NOMO-1 (cell line): ENCODE measurements around the gene TNFSF10.
"Not testable (repeated sequence)": the region's sequence is repeated elsewhere in the genome, so short reads cannot be mapped to it uniquely, and the experiment has no call there.

Experiments
- DNase-seq, 2 experiments: peaks; one replicate each; lab custom pipeline; 2025; ENCODE audit not compliant: unreplicated experiment in 2 of 2; lab: John Stamatoyannopoulos, UW

The TNFSF10 gene

DNA sequence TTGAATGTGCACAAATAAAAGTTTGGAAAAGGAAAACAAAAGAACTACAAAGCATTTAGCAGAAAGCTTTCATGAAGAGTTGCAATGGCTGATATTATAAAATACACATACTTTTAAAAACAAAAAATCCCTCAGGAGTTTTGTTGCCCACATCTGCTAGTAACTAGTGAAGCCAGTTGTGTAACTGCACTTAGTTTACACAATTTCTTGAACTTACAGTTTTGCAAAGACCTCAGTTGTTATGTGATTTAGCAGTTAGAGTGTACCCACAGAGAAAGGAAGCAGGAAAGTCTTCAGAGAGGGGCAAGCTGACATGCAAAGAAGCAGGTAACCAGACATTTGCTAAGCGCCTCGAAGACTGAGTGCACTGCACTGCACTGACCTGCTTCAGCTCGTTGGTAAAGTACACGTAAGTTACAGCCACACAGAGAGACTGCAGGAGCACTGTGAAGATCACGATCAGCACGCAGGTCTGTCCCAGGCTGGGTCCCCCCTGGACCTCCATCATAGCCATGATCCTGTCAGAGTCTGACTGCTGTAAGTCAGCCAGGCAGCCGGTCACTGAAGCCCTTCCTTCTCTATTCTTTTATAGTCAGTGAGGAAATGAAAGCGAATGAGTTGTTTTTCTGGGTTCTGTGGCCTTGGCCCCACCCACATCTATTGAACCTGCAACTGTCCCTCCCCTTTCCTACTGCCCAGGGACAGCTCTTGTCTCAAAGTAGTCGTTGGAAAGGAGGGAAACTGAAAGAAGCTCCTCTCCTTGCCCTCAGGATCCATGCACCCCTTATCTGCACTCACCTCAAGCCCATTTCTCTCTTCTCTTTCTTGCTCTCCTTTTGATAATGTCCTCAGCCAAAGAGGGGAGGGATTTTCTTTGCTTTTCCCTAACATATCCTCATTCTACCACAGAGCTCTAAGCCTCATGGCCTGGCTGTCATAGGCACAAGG, at the start of gene TNFSF10:
TSS of gene TNFSF10 (minus strand) at position 560 of the 948 bp plus-strand sequence. CDS start at position 514, 46 bp downstream.
- DNase-seq, result peak; percentile 98 to 99

DNA sequence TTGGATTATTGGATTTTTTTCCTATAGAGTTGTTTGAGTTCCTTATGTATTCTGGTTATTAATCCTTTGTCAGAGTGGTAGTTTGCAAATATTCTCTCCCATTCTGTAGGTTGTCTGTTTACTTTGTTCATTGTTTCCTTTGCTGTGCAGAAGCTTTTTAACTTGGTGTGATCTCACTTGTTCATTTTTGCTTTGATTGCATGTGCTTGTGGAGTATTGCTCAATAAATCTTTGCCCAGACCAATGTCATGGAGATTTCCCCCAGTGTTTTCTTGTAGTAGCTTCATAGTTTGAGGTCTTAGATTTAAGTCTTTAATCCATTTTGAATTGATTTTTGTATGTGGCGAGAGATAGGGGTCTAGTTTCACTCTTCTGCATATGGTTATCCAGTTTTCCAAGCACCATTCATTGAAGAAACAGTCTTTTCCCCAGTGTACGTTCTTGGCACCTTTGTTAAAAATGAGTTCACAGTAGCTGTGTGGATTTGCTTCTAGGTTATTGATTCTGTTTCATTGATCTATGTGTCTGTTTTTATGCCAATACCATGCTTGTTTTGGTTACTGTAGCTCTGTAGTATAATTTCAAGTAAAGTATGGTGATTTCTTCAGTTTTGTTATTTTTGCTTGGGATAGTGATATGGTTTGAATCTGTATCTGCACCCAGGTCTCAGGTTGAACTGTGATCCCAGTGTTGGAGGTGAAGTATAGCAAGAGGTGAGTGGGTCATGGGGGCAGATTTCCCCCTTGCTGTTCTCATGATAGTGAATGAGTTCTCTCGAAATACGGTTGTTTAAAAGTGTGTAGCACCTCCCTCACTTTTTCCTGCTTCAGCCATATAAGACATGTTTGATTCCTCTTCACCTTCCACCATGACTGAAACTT, 46.1 kb upstream of the TNFSF10 start:
- peak; percentile 51 to 53 for DNase-seq

DNA sequence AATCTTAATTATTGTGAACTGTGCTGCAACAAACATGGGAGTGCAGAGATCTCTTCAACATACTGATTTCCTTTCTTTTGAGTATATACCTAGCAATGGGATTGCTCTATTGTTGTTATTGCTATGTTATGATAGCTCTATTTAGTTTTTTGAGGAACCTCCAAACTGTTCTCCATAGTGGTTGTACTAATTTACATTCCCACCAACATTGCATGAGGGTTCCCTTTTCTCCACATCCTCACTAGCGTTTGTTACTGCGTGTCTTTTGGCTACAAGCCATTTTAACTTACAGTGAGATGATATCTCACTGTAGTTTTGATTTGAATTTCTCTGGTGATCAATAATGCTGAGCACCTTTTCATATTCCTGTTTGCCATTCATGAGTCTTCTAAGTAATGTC, 45.5 kb upstream of the TNFSF10 start:
- DNase-seq, result peak; percentile 35 to 94

DNA sequence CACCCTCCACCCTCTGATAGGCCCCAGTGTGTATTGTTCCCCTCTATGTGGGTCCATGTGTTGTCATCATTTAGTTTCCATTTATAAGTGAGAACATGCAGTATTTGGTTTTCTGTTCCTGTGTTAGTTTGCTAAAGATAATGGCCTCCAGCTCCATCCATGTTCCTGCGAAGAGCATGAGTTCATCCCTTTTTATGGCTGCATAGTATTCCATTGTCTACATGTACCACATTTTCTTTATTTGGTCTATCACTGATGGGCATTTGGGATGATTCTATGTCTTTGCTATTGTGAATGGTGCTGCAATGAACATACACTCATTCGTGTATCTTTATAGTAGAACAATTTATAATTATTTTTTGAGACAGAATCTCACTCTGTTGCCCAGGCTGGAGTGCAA, 43.6 kb upstream of the TNFSF10 start:
- not testable (repeated sequence) for DNase-seq

DNA sequence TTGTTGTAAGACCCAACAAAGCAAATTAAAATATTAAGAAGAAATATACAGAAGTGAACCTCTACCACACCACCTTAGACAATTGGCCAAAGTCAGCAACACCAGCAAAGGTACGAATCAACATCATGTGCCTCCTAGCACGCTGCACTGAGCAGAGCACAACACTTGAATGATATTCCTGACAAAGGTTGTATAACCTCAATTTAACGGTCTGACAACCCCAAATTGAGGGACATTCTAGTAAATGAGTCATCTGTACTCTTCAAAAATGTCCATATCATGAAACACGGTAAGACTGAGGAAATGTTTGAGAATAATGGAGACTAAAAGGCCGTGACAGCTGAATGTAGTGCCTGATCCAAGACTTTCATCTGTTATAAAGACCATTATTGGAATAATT, 41.3 kb upstream of the TNFSF10 start:
- no peak for DNase-seq

DNA sequence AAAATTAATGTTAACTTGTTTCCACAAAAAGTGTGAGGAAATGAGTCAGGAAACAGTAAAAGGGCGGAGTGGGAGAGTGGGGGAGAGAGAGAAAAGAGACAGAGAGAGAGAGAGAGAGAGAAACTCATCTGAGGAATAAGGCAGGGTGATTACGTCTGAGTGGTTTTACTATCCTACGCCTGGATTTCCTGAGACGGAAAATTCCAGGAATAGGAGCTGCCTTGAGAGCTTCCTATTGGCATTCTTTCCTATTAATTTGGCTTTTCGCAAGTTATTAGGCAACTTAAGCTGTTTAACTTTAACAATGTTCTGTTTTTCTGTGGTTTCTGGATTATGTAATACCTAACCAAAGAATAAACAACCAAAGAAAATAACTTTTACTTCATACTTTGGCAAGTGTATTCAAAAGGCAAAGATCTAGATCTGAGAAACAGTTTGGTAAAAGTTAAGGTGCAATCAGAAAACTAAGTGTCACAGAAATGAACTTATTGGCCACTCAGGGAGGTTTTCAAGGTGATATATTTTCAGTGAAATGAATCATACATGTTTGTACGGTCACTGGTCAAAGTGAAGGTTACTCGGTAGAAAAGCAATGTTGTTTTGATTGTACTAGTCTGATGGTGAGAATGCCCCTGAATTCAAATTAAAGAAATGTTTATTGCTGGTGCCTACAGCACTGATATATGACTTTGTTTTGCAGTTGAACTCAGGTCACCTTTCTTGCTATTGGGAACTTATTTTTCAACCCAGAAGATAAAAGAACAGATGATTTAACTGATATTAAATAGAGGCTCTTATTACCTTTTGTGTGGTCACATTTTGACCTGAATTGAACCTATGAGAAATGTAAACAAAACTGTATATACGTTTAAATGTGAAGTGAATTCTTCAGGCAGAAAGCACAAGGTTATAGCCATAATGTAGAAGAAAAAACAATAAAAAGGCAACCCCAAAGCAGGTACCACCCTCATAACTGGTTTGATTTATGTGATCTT, 39.9 kb upstream of the TNFSF10 start:
- peak; percentile 65 to 87 for DNase-seq

DNA sequence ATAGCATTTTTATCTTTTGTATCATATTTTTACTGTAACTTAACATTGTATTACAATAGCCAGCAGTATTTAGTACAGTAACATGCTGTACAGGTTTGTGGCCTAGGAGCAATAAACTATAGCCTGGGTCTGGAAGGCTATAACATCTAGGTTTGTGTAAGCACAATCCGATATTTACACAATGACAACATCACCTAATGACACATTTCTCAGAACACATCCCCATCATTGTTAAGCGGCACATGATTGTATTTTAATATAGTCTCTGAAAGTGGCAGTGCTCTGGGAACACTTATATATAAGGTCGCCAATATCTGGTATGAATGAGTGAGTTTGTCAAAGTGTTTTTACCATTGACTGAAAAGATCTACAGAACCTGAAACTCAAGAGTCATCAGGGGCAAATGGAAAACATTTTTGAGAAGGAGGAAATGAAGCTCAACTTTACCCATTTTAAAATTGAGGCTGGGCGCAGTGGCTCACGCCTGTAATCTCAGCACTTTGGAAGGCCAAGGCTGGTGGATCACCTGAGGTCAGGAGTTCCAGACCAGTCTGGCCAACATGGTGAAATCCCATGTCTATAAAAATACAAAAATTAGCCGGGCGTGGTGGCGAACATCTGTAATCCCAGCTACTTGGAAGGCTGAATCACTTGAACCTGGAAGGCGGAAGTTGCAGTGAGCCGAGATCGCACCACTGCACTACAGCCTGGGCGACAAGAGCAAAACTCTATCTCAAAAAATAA, 38.8 kb upstream of the TNFSF10 start:
- DNase-seq, result peak; percentile 11 to 56

DNA sequence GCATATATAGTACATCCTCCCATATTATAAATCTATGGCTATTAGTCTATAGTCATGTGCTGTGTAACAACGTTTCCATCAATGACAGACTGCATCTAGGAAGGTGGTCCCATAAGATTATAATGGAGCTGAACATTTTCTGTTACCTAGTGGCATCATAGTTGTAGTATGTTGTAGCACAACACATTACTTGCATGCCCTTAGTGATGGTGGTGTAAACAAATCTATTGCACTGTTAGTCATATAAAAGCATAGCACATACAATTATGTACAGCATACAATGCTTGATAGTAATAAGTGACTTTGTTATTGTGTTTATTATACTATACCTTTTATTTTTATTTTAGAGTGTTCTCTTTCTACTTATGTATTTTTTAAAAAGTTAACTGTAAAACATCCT, 37.4 kb upstream of the TNFSF10 start:
- no peak for DNase-seq

DNA sequence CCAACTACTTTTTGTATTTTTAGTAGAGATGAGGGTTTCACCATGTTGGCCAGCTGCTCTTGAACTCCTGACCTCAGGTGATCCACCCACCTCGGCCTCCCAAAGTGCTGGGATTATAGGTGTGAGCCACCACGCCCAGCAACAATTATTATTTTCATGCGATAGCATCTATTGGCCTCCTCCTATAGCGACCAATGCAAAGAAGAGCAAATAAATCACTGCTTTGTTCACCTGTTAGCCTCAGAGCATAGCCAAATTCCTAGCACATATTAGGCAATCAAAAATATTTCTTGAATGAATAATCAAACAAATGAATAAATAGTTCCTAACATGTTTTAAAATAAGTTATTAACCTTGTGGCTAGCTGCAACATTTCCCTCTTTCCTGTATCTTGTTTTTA, 36.8 kb upstream of the TNFSF10 start:
- no peak for DNase-seq

DNA sequence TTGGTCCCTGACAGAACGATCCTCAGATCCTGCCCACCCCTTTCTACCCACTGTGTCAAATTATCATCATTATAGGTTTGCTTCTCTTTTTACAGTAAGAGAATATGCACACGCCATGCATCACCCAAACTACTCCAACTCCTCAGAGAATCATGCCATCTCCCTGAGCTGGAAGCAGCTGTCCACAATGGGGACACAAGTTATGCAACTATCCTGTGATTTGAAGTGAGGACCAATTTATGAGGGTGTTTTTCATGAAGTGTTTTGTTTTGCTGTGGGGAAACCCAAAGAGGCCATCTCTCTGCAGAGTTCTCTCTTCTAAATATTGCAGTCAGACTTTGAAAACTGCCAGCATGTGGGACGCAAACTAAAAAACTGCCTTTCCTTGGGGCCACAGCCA, 35.8 kb upstream of the TNFSF10 start:
- peak; percentile 92 to 98 for DNase-seq

DNA sequence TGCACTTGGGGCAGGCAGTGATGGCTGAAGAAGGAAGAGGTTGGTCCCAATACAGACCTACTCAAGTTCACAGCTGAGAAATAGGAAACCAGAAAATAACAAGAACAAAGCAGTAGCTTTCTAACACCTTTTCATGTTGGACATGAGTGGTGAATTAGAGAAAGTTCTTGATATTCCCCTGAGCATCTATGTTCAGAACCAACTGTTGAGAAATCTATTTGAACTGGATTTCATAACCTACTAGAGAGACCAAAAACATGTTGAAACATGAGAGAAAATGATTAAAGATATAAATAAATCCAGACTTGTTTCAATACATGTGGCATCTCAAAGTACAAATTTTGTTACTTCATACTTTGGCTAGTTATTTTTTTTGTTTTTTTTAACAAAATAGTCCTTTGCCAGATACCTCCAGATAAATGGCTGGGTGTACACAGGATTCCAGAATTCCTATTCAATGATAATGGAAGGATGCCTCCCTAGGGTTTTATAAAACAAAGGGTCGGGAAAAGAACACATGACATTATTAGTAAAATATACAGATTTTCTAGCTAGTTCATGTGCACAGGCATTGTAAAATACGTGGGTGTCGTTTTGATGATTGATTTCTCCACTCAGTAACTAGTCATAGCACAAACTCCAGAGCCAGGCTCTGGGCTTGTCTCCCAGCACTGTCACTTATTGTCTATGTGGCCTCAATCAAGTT, 34.4 kb upstream of the TNFSF10 start:
- DNase-seq, result peak; percentile 56 to 87

DNA sequence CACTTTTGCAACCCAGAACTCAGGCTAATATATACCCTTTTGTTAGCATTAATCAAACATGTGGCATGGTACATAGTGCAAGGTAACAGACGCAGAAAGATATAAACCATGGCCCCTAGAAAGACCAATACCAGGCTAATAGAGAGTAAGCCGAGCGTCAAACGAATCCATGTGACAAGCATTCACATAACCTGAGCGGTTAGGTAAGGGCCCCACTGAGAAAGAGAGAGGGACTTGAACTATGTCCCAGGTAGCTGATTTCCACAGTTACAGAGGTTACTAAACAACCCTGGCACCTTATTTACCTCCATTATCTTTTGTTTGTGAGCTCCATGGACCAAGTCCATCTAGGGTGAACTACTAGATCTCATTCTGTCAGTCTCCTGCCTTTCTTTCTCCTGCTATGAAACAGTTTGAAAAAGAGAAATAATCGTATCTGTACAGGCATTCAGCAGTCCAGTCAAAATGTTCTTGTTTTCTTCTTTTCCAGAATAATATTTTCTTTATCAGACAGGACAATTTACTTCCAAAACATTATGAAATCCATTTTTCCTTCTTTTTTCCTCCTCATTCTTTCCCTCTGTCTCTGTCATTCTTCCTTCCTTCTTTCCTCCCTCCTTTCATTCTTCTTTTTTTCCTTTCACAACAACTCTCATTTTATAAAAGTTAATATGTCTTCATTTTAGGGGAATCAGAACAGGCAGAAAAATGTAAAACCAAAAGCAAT, 30.5 kb upstream of the TNFSF10 start:
- DNase-seq, result no peak

DNA sequence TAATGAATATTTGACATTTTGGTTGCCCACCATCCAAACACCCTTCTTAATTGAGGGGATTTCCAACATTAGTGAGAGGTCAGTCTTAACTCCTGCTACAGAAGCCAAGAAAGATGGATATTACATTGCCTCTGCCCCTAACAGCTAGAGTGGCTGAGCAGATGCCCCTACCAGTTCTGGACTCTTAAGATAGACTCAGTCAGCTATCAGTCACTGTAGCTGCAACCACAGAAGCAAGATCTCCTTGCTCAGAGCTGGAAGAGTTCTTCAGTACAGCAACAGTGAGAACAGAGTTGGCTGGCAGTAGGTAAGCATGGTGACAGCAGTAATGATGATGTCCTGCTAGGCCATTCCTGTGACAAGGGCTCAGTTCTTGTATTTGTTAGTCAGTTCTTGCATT, 29.4 kb upstream of the TNFSF10 start:
- no peak for DNase-seq

DNA sequence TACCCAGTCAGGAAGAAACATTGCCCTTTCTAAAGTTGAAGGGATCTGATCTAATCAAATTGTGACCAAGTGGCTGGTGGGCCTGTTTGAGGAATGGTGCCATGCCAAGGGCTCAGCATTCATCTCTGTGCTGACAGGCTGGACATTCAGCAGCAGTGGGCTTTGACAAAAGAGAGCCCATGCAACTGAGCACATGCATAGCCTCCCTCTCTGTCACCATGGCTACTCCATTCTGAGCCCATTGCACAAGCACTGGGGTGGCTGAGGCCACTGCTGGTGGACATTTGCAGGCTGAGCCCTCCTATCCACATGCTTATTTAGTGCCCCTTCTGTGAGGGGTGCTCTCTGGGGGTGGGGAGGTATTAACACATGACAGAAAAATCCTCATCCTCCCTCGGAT, 28.6 kb upstream of the TNFSF10 start:
- DNase-seq, result no peak

DNA sequence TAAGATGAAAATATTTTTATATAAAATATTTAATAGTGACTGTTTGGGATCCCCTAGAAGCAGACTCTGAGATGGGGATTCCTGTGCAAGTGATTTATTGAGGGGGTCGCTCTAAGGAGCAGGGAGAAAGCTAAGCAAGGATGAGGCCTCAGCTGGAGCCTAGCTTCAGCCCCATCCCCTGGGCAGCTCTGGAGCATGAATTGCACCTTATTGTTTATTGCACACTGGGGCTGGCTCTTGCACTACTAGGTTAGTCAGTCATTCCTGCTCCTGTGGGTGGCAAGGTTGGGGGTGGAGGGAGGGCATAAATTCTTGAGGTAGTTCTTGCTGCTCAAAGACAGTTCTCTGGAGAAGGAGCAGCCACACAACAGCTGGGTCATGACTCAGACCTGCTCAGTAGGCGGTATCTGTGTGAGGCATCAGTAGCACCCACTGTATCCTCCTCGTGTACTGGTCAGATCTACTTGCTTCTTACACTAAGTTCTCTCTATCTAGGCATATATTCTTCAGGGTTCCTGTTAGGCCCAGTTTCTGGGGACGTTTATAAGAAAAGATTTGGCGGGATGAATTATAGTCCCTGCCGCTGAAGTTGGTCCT, 27.2 kb upstream of the TNFSF10 start:
- peak; percentile 9 to 52 for DNase-seq

DNA sequence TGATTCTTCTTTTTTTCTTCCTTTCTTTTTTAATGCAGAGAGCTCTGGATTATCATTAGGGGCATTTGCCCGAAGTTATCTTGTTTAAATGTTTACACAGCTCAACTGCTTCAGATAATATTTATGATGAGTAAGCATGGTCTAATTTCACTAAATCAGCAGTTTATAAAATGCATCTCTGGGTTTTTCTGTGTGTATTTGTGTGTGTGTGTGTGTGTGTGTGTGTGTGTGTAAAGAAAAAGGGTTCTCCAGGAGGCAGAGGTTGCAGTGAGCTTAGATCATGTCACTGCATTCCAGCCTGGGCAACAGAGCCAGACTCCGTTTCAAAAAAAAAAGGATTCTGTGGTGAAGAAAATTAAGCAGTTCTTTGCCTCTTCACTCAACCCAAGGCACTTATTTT, 25.9 kb upstream of the TNFSF10 start:
- no peak for DNase-seq

DNA sequence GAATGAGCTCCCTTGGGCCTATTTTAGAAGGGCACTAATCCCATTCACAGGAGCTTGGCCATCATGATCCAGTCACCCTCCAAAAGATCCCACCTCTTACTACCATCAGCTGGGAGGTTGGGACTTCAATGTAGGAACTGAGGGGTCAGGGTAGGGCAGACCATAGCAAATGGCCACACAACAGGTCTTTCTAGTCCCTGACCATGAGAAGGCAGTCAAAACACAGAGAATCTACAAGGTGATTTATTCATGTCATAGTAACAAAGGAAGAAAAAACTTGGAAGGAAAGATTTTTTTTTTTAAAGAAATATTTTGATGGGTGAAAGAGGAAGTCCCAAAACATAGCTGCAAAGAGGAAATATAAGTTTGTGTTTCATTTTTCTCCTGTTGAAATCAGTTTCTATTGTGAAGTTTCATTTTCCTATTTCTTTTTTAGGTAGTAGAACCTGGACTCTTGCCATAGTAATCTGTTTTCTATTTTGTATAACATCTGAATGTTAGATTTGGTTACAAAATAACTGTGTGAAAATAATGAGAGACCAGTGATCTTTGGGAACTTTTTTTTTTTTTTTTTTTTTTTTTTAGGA, 23.5 kb upstream of the TNFSF10 start:
- DNase-seq, result peak; percentile 45 to 95

DNA sequence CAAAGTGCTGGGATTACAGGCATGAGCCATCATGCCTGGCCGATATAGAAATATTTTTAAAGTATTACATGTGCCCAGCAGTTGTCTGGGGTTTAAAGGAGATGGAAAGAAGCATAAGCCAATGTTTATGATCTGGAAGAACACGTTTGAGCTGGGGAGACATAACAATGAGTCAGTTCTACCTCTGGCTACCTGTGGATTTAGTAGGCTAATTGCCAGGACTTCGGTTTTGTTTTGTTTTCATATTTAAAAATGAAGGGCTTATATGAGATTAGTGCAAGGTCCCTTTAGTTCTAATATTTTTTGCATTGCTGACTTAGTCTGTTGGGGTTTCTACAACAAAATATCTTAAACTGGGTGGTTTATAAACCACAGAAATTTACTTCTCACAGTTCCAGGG, 22.9 kb upstream of the TNFSF10 start:
- no peak for DNase-seq
